HG03575 (cell line): ENCODE data around the gene JOSD1.

Source experiments
- ATAC-seq: cut with Tn5 transposase; IDR thresholded peaks from one replicate; pipeline ENCODE4 v1.9.1; 2021; ENCODE audit not compliant: unreplicated experiment, insufficient number of reproducible peaks, low FRiP score; ENCODE audit errors: extremely low read depth

The JOSD1 gene

GRCh38 chr22:38734421-38735100, 33.8 kb upstream of the JOSD1 start:
- no peak for ATAC-seq

DNA sequence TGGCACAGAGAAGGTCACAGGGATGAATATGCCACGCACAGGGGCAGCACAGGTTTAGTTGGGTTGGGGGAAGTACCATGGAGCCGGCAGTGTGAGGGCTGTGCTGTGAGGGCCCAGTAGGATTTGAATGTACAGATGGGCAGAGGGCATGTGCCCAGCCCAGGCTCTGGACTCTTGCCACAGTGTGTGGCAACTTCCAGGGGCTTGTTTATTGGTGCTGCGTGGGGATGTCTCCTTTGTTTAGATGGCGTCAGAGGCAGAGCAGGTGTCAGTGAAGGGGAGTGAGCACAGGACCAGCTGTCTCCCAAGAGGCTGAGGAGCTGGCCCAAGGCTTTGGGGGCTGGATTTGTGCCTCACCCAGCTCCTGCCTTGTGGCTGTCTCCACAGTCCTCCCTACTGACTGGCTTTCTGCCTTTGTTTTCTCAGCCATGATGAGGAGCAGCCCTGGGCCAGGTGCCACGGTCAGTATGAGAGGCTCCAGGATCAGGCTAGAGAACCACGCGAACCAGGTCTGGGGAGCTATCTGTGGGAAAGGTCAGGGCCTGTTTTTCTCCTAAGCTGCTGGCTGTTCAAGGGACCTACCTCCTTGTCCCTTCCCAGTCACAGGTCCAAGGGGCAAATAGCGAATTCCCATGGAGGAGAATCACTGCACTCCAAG, 33.1 kb upstream of the JOSD1 start:
- ATAC-seq: no peak

GRCh38 chr22:38733329-38733723, 32.6 kb upstream of the JOSD1 start:
- no peak for ATAC-seq

GRCh38 chr22:38732251-38732815, 31.6 kb upstream of the JOSD1 start:
- ATAC-seq: no peak

DNA sequence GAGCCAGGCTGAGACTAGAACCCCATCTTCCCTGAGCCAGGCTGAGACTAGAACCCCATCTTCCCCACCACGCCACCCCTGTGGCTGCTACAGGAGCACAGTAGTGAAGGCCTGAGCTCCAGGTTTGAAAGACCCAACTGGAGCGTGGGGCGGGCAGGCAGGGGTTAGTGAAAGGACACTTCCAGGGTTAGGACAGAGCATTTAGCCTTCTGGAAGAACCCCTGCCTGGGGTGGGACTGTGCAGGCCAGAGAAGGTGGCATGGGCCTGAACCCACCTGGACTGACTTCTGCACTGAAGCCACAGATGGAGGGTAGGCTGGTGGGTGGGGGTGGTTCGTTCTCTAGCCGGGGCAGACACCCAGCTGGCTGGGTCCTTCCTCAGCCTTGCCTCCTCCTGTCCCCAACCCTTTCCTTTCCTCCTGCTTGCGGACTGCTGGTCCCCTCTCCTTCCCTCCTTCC, 31.0 kb upstream of the JOSD1 start:
- ATAC-seq: no peak

DNA sequence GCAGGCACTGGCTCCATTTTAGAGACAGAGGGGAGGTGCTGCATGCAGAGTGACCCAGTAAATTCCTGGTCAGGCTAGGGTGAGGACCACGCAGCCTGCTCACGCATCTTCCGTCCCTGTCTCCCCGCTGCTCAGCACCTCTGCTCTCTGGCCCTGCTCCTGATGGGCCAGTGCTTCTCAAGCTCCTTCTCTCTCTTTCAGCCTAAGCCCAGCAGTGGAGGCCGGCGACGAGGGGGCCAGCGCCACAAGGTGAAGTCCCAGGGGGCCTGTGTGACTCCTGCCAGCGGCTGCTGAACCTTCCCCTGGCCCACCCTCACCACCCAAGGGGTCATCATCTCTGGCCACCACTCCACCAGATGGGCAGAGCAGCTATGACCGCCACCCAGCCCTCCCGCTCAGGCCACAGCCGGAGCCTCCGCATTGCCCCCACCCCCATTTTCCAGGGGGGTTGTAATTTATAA, 29.7 kb upstream of the JOSD1 start:
- no peak for ATAC-seq

GRCh38 chr22:38729946-38730345, 29.2 kb upstream of the JOSD1 start:
- no peak for ATAC-seq

GRCh38 chr22:38728871-38729796, 28.4 kb upstream of the JOSD1 start:
- ATAC-seq: no peak

DNA sequence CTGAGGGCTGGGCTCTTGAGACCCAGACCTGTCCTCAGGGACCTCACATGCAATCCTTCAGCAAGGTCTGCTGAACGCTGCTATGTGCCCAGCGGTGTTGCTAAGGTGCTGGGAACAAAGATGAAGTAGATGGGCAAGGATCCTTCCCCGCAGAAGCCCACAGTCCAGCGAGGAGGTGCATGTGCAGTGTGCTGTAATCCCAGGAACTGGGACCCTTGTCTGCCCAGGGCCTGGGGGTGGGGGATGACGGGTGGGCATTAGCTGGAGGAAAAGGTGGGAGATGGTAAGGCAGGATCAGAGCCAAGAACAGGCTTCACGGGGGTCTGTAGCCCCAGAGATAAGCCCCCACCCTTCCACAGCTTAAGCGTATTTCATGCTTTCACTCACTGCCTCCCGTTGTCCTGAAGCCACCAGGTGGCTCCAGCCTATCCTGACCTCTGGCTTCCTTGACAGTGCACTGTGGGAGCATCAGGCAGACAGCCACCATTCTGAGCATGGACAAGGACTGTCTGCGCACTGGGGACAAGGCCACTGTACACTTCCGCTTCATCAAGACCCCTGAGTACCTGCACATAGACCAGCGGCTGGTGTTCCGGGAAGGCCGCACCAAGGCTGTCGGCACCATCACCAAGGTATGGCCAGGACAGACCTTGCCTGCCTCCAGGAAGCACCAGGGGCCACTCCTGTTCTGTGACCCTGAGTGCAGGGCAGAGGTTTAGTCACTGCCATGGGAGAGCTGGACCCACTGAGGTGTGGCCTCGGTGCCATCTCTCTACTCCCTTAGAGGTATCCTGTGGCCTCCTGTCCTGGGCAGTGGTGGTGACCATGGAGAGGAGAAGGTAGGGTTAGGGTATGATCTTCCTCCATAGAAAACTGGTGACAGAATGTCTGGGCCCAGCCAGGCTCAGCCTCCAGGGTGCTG, 27.0 kb upstream of the JOSD1 start:
- ATAC-seq: no peak

GRCh38 chr22:38727123-38727522, 26.4 kb upstream of the JOSD1 start:
- no peak for ATAC-seq

- no peak for ATAC-seq
Observed at GRCh38 chr22:38725900-38726655, 25.3 kb upstream of the JOSD1 start.

GRCh38 chr22:38724926-38725571, 24.3 kb upstream of the JOSD1 start:
- ATAC-seq: no peak

DNA sequence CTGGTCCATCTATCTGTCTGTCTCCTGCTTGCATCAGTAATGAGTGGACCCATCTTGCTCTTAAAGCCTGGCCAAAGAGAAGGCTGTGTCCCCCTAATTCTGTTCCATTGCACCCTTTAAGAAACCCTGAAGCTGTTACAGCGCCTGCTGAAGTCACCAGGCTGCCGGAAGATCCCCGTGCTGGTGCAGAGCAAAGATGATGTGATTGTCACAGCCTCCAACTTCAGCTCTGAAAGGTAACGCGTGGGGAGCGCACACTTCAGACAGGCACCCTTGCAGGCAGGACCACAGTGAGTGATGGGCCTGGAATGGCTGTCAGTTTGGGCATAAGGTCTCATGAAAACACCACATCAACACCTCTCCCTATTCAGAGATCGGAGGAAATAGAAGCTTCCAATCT, 23.4 kb upstream of the JOSD1 start:
- no peak for ATAC-seq

DNA sequence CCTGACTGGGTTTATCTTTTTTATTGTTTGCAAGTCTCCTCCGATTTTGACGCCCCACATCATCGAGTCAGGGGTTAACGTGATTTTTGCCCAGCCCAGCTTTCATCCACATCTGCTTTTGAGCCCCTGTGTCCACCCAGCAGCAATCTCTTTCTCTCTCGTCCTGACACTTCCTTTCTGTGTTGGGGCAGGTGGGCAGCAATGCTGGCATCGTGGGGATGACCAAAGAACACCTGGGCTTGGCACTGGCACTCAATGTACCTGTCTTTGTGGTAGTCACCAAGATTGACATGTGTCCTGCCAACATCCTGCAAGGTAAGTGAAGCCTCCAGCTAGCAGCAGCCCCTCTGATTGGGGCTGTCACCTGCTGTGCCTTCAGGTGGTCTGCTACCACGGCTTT, 20.8 kb upstream of the JOSD1 start:
- ATAC-seq: no peak

- no peak for ATAC-seq
Observed at GRCh38 chr22:38720350-38720749, 19.6 kb upstream of the JOSD1 start.

GRCh38 chr22:38719196-38719595, 18.5 kb upstream of the JOSD1 start:
- ATAC-seq: no peak

DNA sequence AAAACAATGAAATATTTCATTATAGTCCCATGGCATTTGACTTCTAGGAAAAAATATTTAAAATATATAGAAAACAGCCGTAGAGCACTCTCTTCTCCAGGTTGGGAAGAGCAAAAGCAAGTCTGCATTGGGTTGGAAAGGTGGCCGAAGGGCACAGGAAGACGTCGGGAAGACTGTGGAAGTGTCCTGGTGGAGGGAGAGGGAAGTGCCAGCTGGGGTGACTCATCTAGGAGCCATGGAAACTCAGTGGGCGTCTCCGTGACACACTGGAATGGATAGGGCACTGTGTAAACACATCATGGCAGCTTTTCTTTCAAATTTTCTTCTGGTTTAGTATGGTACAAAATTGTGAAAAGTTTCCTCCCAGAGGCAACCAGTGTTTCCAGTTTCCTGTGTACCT, 17.7 kb upstream of the JOSD1 start:
- no peak for ATAC-seq
